Stimulated activated CD4-positive, alpha-beta T cell treated with anti-CD3 and anti-CD28 coated beads, Interleukin-15, amount 100 ng/mL, for 48 hours (primary cell): ENCODE data around the gene FYB1.

Experiments
- DNase-seq, 2 donors: peaks; one replicate each; pipeline ENCODE4 v3.0.0-alpha.2; 2020; ENCODE audit warnings: low read depth in 2 of 2

Gene FYB1

DNA sequence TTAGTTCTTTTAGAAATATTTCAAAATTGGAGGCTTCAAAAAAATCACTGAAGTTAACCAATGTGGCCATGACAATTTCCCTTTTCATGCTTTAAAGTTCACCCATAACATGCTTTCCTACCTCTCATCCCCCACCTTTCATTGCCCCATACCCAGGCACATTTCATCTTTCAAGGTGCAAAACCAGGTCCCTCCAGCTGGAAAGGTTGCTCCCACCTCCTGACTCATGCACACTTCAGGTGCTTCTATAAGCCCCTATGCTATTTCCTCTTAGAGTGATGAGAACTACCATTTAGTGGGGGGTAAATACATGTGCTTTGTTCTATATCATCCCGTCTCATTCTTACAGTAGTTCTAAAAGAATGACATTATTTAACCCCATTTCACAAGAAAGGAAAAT, 15.4 kb downstream of the FYB1 start:
- DNase-seq: no peak

DNA sequence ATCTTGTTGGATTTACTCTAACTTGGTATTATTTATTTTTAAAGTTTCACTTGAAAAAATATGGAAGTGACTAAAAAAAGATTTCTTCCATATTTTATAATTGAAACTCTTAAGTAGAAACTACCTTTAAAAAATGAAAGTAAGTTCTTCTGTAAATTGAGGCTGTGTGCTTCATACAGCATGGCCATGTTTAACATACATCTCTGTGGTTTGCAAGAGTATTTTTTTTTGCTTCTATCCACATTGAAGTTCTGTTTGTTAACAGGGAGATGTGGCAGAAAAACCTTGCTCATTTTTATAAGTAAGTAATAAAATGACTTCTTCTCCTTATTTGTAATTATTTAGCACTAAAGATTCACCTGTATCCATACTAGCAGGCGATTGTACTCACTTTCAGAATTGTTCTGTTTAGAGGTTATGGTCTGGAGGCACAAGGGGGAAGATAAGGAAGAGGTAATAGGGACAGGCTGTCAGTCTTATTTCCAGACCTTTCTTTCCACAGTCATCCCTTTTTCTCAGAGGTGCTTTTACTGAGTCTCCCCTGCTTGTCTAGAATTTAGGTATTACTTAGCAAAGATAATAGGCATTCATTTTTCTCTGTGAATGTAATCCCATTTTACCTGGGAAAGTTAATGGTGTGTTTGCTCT, 16.0 kb downstream of the FYB1 start:
- DNase-seq: no peak

- DNase-seq: no peak
Observed at GRCh38 chr5:39202597-39203274, 16.6 kb downstream of the FYB1 start.

- DNase-seq: no peak
Observed at GRCh38 chr5:39201781-39202596, 17.4 kb downstream of the FYB1 start.

GRCh38 chr5:39201160-39201780, 18.1 kb downstream of the FYB1 start:
- no peak for DNase-seq

DNA sequence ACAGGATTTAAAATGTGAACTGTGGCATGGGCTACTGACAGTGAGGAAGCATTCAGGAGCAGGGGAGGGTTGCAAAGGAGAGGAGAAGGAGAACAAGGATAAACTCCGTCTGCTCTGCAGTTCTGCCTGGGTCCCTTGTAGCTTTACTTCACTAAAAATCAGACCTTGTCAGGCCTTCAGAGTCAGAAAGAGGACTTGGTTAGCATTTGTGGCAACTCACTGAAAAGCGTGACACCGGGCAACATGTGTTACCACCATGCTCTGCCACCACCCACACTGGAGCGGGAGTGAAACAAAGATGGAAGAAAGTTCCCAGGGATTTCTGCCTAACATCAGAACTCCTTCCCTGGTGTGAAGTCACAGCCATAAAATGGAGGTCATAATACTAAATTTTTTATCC, 19.3 kb downstream of the FYB1 start:
- no peak for DNase-seq

- DNase-seq: no peak
Observed at GRCh38 chr5:39199335-39199734, 20.0 kb downstream of the FYB1 start.

DNA sequence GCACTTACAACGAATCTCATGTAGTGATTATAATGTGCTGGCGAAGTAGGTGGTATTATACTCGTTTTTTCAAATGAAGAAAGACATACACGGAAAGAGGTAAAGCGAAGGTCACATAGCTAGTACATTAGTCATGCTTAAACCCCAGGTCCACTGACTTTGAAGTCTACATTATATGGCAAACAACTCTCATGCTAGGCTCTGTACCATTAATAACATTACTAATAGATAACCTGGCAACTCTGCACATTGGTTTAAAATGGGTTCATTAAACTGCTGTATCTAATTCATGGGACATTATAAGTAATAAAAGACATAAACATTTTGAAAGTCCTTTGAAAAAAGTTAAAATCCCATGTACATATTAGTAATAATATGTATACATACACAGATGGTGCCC, 21.2 kb downstream of the FYB1 start:
- no peak for DNase-seq

GRCh38 chr5:39197556-39197955, 21.8 kb downstream of the FYB1 start:
- peak; percentile 47 to 49 for DNase-seq

GRCh38 chr5:39195198-39195826, 24.1 kb downstream of the FYB1 start:
- no peak for DNase-seq

DNA sequence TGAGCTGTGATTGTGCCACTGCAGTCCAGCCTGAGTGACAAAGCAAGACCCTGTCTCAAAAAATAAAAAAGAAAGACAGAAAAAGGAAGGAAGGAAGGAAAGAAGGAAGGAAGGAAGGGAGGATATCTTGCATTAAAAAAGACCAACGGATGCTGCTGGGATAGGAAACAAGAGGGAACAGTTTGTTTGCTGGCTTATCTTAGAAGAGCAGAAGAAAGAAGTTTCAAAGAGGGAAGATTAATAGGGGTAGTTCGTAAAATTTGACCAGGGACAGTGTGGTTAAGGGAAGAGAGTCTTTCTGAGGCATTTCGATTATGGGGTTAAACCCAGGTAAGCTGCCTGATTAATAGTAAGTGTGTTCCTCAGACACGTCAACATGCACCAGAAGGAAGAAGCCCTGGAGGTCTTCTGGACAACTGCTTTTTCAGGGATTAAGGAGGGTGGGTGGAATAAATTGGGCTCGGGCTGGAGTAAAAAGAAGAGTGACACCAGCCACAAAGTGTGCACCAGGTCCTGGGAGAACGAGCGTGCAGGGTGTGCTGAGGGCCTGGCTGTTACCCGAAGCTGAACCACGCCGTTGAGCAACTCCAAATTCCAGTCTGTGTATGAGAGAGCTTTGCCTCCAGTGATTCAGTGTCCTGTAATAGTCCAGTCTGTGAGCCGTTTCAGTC, 24.8 kb downstream of the FYB1 start:
- DNase-seq: no peak

- no peak for DNase-seq
Observed at GRCh38 chr5:39193553-39194465, 25.6 kb downstream of the FYB1 start.

GRCh38 chr5:39192450-39193160, 26.8 kb downstream of the FYB1 start:
- DNase-seq: no peak

DNA sequence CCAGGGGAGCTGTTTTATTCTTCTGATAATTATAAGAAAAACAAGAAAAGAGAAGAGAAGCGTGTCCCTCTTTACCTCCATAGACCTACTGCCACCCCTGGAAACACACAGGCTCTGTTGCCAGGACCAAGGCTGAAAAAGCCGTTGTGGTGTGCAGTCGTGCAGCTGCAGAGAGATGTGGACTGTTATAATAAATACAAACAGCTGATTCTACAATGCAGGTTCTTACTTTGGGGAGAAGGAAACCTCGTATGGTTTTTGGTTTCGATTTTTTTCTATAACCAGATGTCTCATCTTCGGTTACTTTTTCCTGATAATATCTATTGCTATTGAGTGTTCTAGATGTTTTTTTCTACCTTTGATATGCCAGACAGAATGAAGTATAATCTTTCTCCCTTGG, 28.1 kb downstream of the FYB1 start:
- no peak for DNase-seq

DNA sequence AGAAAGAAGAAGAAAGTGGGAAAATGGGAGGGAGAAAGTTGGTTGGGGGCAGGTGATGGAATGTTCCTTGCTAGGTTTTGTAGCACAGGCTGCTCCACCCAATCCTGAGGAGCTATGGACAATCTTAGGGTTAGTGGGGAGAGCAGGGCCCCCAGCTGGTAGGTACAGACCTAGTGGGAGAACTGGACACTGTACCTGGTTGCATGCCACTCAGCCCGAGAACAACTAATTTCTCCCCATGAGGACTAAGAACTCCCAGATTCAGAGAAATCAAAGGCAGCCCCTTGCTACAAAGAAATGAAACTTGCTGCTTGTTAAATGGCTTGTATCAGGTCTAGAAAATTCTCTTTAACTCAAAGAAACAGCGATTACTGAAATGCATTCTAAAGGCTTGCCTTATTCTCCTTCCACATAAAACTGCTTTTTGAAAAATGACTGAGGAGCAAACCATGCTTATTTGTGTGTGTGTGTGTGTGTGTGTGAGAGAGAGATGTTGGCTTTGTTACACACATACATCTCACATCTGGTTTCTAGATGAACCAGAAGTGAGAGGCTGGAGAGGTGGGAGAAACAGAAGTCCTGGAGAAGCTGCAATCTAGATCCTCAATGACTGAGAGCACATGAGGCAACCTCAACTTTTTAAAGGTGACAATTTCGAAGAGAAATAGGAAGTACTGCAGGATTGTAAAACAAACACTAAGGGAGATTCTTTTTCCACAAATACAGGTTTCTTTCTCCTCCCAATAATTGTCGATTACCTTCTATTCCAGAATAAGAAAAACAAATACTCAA, 28.9 kb downstream of the FYB1 start:
- no peak for DNase-seq

DNA sequence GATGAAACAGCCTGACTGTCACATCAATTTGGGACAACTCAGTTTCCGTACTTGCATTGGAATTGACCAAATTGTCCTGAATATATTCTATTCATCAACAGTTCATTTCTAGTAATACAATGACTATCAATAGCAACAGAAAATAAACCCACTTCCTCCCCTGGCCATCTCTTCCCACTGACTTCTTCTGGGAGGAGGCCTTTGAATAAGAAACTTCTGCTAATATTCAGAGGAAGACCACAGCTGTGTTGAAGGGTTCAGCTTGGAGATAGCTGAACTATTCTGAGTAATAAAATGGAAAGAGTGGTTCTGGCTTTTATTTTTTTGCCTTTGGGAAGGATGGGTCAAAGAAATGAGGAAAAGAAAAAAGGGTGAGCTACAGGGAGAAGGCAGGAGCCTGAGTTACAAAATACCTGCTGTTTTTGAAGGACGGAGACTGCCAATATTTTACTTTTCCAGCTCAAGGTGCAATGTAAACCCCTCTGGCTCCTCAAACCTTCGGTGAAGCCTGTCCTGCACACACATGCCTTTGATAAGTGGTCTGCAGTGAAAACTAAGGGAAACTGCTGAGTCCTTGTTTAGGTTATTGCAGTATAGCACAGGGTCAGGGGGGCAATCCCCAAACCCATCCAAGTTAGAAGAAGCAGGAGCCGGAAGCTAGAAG, 29.9 kb downstream of the FYB1 start:
- DNase-seq: no peak

GRCh38 chr5:39187831-39188731, 31.3 kb downstream of the FYB1 start:
- no peak for DNase-seq
